Testis (tissue), 3 donors: Measurements from ENCODE around the gene SEC14L5. TPM values are rescaled to one million over a fixed set of nuclear protein-coding genes. Genes with fewer than 3 reads are reported as not detected.

Source experiments
- DNase-seq: peaks from one replicate; pipeline ENCODE4 v3.0.0-alpha.2; 2019
- H3K27ac ChIP-seq, 2 donors: fragments of 200-600 bp; sonication (generic); one replicate each; pipeline ENCODE4 v1.5.1; 2019
- H3K27me3 ChIP-seq: fragments of 200-600 bp; sonication (generic); one replicate; pipeline ENCODE4 v1.5.1; 2019
- H3K36me3 ChIP-seq: fragments of 200-600 bp; sonication (generic); one replicate; pipeline ENCODE4 v1.5.1; 2017; ENCODE audit warnings: low read depth; ENCODE audit errors: missing control alignments
- H3K4me1 ChIP-seq: fragments of 200-600 bp; sonication (generic); one replicate; pipeline ENCODE4 v1.5.1; 2019
- H3K4me3 ChIP-seq, 2 donors: fragments of 200-600 bp; sonication (generic); one replicate each; pipeline ENCODE4 v1.5.1; 2017 to 2019
- H3K9me3 ChIP-seq: fragments of 200-600 bp; sonication (generic); one replicate; pipeline ENCODE4 v1.5.1; 2017
- POLR2A ChIP-seq: fragments of 450-650 bp; IDR thresholded peaks from one replicate; pipeline ENCODE4 v1.6.1; 2017; ENCODE audit warnings: antibody characterized with exemption, mild to moderate bottlenecking, moderate library complexity
- WGBS, 2 donors: methylation state at CpG; one replicate each; pipeline ENCODE4 v1.1.5; 2018; 5-methylcytosine and 5-hydroxymethylcytosine counted together
- intact Hi-C: fragments of 100-400 bp; cut with DNase I; formaldehyde crosslinking; loops from one replicate; pipeline ENCODE4 v1.15.1; 2023; ENCODE audit warnings: low total_unique reads
- polyA plus RNA-seq: library from polyadenylated mRNA; stranded (reverse); fragments of 350-450 nt; fragmentation: Illumina TruSeq; extraction: RNeasy Lipid Tissue Mini Kit (QIAGEN cat#74804); gene quantifications from one replicate; pipeline ENCODE4 v1.2.3, GENCODE V29; 2014; ENCODE audit warnings: low read depth, low replicate concordance; ENCODE audit not compliant: insufficient read depth
- total RNA-seq, 2 donors: library from RNA; depleted of rRNA; stranded (reverse); fragments of >200 nt; gene quantifications; one replicate each; pipeline ENCODE4 v1.2.3, GENCODE V29; 2016
- TF ChIP-seq, protein P1 (sequence below), 3 experiments: fragments of 450-650 bp in 2 of 3; fragments of 200-600 bp in 1 of 3; sonication (generic) in 1 of 3; IDR thresholded peaks; one replicate each; pipeline ENCODE4 v1.5.1; 2016 to 2019; ENCODE audit warnings: antibody characterized with exemption in 3 of 3, mild to moderate bottlenecking in 2 of 3, moderate library complexity in 1 of 3

Gene SEC14L5
- total and polyA plus RNA-seq, 3 donors from 2014 or later: 0.73 to 2.9 (median 1.2) TPM

- Histone ChIP-seq H3K9me3 (no peaks in the 10 kb centered on the region), H3K4me3 (peak overlapping the region; percentile 47 to 53), H3K36me3 (no peaks in the 10 kb centered on the region), H3K27me3 (no peaks in the 10 kb centered on the region), H3K4me1 (peaks cover 13% of the 10 kb centered on the region), H3K27ac (no peak overlapping the region)
- intact Hi-C loops: no loop called here
- no peak for DNase-seq
- TF ChIP-seq, protein P1, sequence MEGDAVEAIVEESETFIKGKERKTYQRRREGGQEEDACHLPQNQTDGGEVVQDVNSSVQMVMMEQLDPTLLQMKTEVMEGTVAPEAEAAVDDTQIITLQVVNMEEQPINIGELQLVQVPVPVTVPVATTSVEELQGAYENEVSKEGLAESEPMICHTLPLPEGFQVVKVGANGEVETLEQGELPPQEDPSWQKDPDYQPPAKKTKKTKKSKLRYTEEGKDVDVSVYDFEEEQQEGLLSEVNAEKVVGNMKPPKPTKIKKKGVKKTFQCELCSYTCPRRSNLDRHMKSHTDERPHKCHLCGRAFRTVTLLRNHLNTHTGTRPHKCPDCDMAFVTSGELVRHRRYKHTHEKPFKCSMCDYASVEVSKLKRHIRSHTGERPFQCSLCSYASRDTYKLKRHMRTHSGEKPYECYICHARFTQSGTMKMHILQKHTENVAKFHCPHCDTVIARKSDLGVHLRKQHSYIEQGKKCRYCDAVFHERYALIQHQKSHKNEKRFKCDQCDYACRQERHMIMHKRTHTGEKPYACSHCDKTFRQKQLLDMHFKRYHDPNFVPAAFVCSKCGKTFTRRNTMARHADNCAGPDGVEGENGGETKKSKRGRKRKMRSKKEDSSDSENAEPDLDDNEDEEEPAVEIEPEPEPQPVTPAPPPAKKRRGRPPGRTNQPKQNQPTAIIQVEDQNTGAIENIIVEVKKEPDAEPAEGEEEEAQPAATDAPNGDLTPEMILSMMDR (IDR thresholded peaks at IDR 0.05): no peak
- no peak for TF ChIP-seq POLR2A
- 76 to 77% methylated on average over 16 of the region's 16 CpGs for WGBS, 2 donors
Measured at GRCh38 chr16:4937782-4938682, 20.1 kb upstream of the SEC14L5 start.

GRCh38 chr16:4938683-4939030 is 19.5 kb upstream of the SEC14L5 start:
- Histone ChIP-seq H3K4me1 (peaks cover 18% of the 10 kb centered on the region), H3K9me3 (no peaks in the 10 kb centered on the region), H3K27ac (no peak overlapping the region), H3K4me3 (no peak overlapping the region), H3K36me3 (no peaks in the 10 kb centered on the region), H3K27me3 (no peaks in the 10 kb centered on the region)
- no peak for DNase-seq
- WGBS, 2 donors: 81 to 86% methylated on average over 5 of the region's 5 CpGs
- TF ChIP-seq POLR2A: no peak
- TF ChIP-seq, protein P1 (IDR thresholded peaks at IDR 0.05): no peak
- intact Hi-C loops: no loop called here

DNA sequence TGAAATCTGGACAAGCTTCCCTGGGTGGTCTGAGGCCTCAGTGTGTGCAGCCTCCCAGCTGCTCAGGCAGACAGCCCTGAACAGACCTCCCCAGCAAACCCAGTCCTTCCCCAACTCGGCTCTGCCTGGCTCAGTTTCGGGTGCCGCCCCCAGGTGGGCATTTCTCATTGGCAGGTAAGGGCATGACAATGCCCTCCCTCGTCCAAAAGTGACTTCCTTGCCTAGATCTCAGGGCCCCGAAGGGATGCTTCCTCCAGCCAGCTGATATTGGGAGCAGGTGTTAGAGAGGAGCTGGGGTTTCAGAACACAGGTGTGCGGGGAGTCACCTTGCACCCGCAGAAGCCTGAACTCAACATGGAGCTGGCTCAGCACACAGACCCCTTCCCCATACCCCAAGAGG is 17.4 kb upstream of the SEC14L5 start:
- intact Hi-C loops: no loop called here

DNA sequence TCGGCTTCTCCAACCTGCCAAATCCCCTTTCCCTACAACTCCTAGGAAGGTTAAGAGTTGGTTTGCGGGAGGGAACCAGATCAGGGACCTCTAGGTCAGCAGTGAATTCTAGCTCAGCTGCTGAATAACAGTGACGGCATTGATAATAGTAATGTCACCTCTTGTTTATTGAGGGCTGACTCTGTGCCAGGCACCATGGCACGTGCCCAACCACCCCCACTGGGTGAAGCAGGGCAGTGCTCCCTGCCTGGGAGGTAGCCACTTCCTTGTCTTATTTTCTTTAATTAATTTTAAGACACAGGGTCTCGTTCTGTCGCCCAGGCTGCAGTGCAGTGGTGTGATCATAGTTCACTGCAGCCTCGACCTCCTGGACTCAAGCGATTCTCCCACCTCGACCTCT is 15.6 kb upstream of the SEC14L5 start:
- DNase-seq: no peak
- 70 to 83% methylated on average over 9 of the region's 9 CpGs for WGBS, 2 donors
- no peaks in the 10 kb centered on the region for H3K36me3 ChIP-seq
- intact Hi-C loops: no loop called here
- no peaks in the 10 kb centered on the region for H3K27me3 ChIP-seq
- H3K4me1 ChIP-seq: peaks cover 22% of the 10 kb centered on the region
- TF ChIP-seq, protein P1 (IDR thresholded peaks at IDR 0.05): no peak
- TF ChIP-seq POLR2A: no peak
- H3K27ac ChIP-seq: peak overlapping the region in 1 of 2 donors; percentile 55
- H3K4me3 ChIP-seq: no peak overlapping the region
- no peaks in the 10 kb centered on the region for H3K9me3 ChIP-seq

More for the DNA sequence above, 17.4 kb upstream of the SEC14L5 start:
- Histone ChIP-seq H3K4me1 (peaks cover 28% of the 10 kb centered on the region), H3K27me3 (no peaks in the 10 kb centered on the region), H3K27ac (no peak overlapping the region), H3K9me3 (no peaks in the 10 kb centered on the region), H3K4me3 (no peak overlapping the region), H3K36me3 (no peaks in the 10 kb centered on the region)
- 59% methylated on average over 7 of the region's 7 CpGs; no CpG with 5 or more reads in 1 of the 2 donors for WGBS, 2 donors
- DNase-seq: no peak
- TF ChIP-seq, protein P1 (IDR thresholded peaks at IDR 0.05): no peak
- no peak for TF ChIP-seq POLR2A
